Neutrophil (primary cell): ENCODE measurements around the gene TP63.

ENCODE experiments used
- H3K27ac ChIP-seq: fragments of 200-600 bp; sonication (generic); 2 replicates; pipeline ENCODE4 v1.5.1; 2016; ENCODE audit warnings: mild to moderate bottlenecking, moderate library complexity
- H3K27me3 ChIP-seq: fragments of 200-600 bp; sonication (generic); 2 replicates; pipeline ENCODE4 v1.6.0; 2016; ENCODE audit warnings: mild to moderate bottlenecking
- H3K36me3 ChIP-seq: fragments of 200-600 bp; sonication (generic); 2 replicates; pipeline ENCODE4 v1.5.1; 2017
- H3K4me1 ChIP-seq, 2 experiments: fragments of 200-600 bp in 1 of 2; sonication (generic) in 1 of 2; 1 replicate in 1 of 2; 2 replicates in 1 of 2; pipeline versions ENCODE4 v1.5.1 to v1.6.1; 2013 to 2016; ENCODE audit warnings: low read depth in 1 of 2, low read length in 1 of 2, mild to moderate bottlenecking in 1 of 2, moderate library complexity in 1 of 2; ENCODE audit not compliant: control insufficient read depth in 1 of 2, insufficient read depth in 1 of 2
- H3K4me3 ChIP-seq, 2 experiments: fragments of 200-600 bp in 1 of 2; sonication (generic) in 1 of 2; 1 replicate in 1 of 2; 2 replicates in 1 of 2; pipeline ENCODE4 v1.5.1; 2013 to 2016; ENCODE audit warnings: low read depth in 1 of 2, low read length in 1 of 2, mild to moderate bottlenecking in 1 of 2, moderate library complexity in 1 of 2
- H3K9me3 ChIP-seq: fragments of 200-600 bp; sonication (generic); 2 replicates; pipeline ENCODE4 v1.5.1; 2016
- TF ChIP-seq, protein P1 (sequence below): fragments of 200-600 bp; sonication (generic); IDR thresholded peaks from 2 replicates; pipeline ENCODE4 v1.5.1; 2016; ENCODE audit warnings: antibody characterized with exemption

TP63 gene

DNA sequence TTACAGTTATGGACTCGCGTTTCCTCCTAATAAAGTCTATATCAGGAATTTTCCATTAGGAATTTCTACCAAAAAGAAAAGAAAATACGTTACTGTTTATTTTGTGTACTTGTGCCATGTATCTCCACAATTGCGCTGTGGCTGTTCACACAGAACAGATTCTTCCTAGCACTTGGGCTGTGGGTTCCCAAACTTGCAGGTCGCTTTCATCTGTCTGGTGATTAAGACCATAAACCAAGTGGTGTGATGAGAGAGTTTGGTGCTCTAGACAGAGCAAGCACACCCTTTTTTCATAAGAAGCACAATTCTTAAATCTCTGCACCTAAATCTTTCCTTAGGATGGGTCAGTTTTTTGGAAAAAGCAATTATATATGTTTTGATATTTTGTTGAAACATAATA, 203.3 kb downstream of the TP63 start:
- TF ChIP-seq, protein P1, sequence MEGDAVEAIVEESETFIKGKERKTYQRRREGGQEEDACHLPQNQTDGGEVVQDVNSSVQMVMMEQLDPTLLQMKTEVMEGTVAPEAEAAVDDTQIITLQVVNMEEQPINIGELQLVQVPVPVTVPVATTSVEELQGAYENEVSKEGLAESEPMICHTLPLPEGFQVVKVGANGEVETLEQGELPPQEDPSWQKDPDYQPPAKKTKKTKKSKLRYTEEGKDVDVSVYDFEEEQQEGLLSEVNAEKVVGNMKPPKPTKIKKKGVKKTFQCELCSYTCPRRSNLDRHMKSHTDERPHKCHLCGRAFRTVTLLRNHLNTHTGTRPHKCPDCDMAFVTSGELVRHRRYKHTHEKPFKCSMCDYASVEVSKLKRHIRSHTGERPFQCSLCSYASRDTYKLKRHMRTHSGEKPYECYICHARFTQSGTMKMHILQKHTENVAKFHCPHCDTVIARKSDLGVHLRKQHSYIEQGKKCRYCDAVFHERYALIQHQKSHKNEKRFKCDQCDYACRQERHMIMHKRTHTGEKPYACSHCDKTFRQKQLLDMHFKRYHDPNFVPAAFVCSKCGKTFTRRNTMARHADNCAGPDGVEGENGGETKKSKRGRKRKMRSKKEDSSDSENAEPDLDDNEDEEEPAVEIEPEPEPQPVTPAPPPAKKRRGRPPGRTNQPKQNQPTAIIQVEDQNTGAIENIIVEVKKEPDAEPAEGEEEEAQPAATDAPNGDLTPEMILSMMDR, result no peak
- H3K27me3 ChIP-seq, result no peaks in the 10 kb centered on the region
- H3K4me3 ChIP-seq, result no peak overlapping the region
- H3K36me3 ChIP-seq, result no peaks in the 10 kb centered on the region
- H3K4me1 ChIP-seq, result peaks cover 0 to 3% of the 10 kb centered on the region in 2 experiments
- no peaks in the 10 kb centered on the region for H3K9me3 ChIP-seq
- H3K27ac ChIP-seq, result no peak overlapping the region

DNA sequence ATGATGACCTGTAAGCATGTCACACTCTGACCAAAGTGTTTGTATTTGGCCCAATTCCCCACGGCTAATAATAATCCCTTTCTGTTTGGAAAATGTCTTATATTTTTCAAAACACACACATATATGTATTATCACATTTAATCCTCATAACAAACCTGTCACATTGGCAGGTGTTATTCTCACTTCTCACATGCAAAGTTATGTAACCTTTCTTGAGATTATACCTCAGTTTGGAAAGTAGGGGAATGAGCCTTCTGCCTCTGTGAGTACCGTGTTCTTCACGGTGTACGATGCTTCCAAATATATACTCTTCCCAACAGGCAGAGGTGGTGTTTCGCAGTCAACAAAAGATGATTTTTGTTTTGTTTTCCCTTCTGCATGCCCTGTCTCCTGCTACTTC, 205.6 kb downstream of the TP63 start:
- TF ChIP-seq, protein P1, result no peak
- Histone ChIP-seq H3K9me3 (no peaks in the 10 kb centered on the region), H3K4me3 (no peak overlapping the region), H3K27me3 (no peaks in the 10 kb centered on the region), H3K27ac (no peak overlapping the region), H3K36me3 (no peaks in the 10 kb centered on the region), H3K4me1 (peaks cover 0 to 3% of the 10 kb centered on the region in 2 experiments)

DNA sequence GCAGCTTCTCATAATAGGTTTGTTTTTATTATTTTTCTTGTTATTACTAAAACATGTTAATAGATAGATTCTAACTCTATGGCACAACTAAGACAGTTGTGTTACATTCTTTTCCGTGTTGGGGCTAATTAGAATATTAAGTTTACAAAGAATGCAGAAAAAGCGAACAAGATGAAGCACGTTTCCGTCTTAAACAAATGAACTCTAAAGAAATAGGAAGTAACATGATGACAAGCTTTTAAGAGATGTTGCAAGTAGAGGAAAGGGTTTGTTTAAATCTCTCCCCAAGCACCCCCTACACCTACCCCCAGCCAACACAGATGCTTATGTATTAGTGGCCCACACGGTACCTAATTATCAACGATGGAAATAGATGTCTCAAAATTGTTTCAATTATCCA, 207.1 kb downstream of the TP63 start:
- Histone ChIP-seq H3K4me3 (no peak overlapping the region), H3K27ac (no peak overlapping the region), H3K4me1 (peaks cover 0 to 3% of the 10 kb centered on the region in 2 experiments), H3K9me3 (no peaks in the 10 kb centered on the region), H3K27me3 (no peaks in the 10 kb centered on the region), H3K36me3 (no peaks in the 10 kb centered on the region)
- TF ChIP-seq, protein P1, result no peak

DNA sequence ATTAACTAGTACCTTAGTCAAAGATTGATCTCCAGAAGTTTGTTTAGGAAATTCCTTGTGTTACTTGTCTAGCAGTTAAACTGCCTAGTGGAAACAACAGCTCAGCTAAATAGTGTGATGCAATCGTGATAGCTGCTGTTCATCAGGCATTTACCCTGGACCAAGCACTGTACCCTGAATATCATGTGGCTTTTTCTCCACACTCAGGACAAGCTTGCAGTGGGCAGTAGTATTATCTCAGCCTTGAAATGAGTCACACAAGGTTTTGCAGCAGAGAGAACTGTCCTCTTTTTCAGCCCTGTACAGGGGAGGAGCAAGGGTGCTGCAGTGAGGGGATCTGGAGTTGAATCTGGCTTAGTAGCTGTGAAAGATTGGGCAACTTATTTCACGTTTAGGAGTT, 208.4 kb downstream of the TP63 start:
- no peaks in the 10 kb centered on the region for H3K27me3 ChIP-seq
- H3K9me3 ChIP-seq, result no peaks in the 10 kb centered on the region
- H3K4me3 ChIP-seq, result no peak overlapping the region
- no peak overlapping the region for H3K27ac ChIP-seq
- TF ChIP-seq, protein P1, result no peak
- H3K4me1 ChIP-seq, result peaks cover 0 to 3% of the 10 kb centered on the region in 2 experiments
- no peaks in the 10 kb centered on the region for H3K36me3 ChIP-seq

DNA sequence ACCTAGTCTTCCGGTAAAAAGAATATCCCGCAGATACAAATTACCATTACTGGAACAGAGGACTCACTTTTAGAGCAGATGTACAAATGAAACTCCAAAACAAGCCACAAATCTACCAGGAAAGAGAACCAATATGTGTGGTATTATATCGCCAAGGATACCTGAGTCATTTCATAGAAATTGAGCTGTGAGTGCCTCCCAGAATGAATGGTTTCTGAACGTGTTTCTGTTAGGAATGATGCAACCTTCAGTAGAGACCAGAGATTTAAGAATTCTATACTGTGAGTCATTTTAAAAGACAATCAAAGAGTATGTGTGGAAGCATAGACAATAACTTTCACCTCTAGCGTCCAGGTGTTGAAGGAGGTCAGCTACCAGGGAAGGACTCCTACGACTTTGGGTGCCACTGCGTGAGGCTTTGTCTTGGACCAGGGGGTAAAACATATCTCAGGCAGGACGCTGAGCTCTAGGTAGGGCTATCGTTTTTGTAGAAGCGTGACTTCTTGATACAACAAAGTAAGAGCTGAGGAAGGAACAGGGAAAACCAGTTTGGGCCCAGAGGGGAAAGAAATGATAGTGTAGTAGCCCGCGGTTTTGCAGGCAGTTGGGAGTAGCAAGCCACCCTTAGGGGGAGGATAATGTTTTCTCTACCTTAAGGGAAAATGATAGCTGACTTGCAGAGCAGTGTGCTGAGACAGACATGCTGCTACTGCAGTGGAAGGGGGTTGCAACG, 210.4 kb downstream of the TP63 start:
- TF ChIP-seq, protein P1, result no peak
- peaks cover 0 to 3% of the 10 kb centered on the region in 2 experiments for H3K4me1 ChIP-seq
- no peak overlapping the region for H3K4me3 ChIP-seq
- H3K27me3 ChIP-seq, result no peaks in the 10 kb centered on the region
- H3K36me3 ChIP-seq, result no peaks in the 10 kb centered on the region
- H3K27ac ChIP-seq, result no peak overlapping the region
- H3K9me3 ChIP-seq, result no peaks in the 10 kb centered on the region
